Stimulated activated CD8-positive, alpha-beta memory T cell treated with anti-CD3 and anti-CD28 coated beads, Interleukin-7, amount 100 ng/mL, for 24 hours (primary cell): ENCODE data around the gene NAGPA.
A peak's percentile ranks its signal among the peaks of the same experiment; 100 is the strongest.
"Not testable (repeated sequence)": the region's sequence is repeated elsewhere in the genome, so short reads cannot be mapped to it uniquely, and the experiment has no call there.

ENCODE experiments used
- DNase-seq: peaks from one replicate; pipeline ENCODE4 v3.0.0-alpha.2; 2020; ENCODE audit warnings: low read depth

The NAGPA gene

GRCh38 chr16:5033256-5034166 lies at the start of gene NAGPA:
TSS of gene NAGPA (minus strand) at chr16:5033935. CDS start at chr16:5033914, 21 bp downstream.
- DNase-seq = peak; percentile 71

- DNase-seq = not testable (repeated sequence)
Measured at GRCh38 chr16:5080996-5081395, 47.3 kb upstream of the NAGPA start.

GRCh38 chr16:5080461-5080860 lies 46.7 kb upstream of the NAGPA start:
- DNase-seq = not testable (repeated sequence)

DNA sequence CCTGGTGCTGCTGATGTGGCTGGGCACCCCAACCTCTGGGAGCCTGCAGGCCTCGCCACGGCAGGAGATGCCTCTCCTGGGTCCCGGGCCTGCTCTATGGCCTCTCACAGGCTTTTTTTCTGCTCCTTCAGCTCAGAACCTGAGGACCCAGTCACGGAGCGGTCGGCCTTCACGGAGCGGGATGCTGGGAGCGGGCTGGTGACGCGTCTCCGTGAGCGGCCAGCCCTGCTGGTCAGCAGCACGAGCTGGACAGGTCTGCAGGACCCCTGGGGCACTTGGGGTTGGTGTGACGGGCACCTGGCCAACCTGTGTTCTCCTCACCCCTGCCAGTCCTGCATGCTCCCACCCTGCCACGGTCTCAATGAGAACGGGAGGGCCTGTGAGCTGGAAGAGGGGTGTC lies 44.9 kb upstream of the NAGPA start:
- no peak for DNase-seq

- DNase-seq = no peak
Measured at GRCh38 chr16:5077304-5077703, 43.6 kb upstream of the NAGPA start.

- no peak for DNase-seq
Measured at GRCh38 chr16:5075637-5076036, 41.9 kb upstream of the NAGPA start.

GRCh38 chr16:5073771-5074170 lies 40.0 kb upstream of the NAGPA start:
- not testable (repeated sequence) for DNase-seq

DNA sequence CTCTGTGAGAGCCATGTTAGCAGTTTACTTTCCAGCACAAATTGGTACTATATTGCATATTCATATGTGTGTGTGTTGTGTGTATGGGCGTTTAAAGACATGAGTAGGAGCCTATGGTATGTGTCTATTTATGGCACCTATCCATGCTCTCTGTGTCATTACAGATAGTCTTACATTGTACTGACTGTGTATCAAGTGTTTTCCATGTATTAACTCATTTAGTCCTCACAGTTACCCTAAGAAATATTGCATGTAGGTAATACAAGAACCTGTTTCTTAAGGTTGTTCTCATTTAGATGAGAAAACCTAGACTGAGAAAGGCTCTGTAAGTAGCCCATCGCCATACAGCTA lies 39.5 kb upstream of the NAGPA start:
- no peak for DNase-seq

- DNase-seq = no peak
Measured at GRCh38 chr16:5072334-5073278, 38.9 kb upstream of the NAGPA start.

- DNase-seq = peak; percentile 81
Measured at GRCh38 chr16:5071681-5072333, 38.1 kb upstream of the NAGPA start, which contains the start of gene ALG1. TSS of gene ALG1 (plus strand) at chr16:5071843. CDS start at chr16:5071850, 7 bp downstream.

GRCh38 chr16:5071341-5071680 lies 37.6 kb upstream of the NAGPA start:
- DNase-seq = no peak

DNA sequence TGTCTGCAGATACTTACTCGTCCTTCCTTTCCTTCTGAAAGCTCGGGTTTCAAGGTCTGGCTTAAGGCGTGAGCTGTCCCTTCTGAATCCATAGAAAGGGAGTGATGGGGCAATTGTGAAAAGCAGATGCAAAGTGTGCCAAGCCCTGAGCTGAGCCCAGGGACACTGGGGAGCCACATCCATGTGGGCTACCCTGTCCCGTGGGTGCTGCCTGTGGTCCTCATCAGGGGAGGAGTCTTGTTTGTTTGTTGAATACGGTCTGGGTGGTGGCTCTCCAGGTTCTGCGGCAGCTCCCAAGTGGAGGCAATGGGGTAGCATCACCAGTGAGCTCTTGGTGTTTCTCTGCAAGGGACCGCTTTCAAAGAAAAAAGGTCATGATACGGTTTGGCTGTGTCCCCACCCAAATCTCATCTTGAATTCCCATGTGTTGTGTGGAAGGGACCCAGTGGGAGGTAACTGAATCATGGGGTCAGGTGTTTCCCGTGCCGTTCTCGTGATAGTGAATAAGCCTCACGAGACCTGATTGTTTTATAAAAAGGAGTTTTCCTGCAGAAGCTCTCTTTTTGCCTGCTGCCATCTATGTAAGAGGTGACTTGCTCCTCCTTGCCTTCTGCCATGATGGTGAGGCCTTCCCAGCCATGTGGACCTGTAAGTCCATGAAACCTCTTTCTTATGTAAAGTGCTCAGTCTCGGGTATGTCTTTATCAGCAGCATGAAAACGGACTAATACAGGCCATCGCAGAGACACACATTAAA lies 36.9 kb upstream of the NAGPA start:
- no peak for DNase-seq

DNA sequence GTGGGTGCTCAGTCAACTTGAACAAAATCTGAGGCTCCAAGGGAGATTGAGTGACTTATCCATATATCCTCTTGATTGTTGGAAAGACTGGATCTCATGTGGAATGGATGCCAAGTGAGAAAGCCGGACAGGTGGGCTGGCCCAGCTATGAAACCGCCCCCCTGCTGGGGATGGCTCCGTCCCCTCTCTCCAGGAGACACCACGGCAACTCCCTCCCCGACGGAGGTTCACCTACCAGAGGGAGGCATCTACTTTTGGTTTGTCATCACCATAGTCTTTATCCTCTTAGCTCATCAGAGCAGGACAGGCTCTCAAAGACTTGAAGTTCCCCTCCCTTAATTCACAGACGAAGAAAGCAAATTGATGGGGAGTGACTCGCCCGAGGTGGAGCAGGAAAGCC lies 36.1 kb upstream of the NAGPA start:
- DNase-seq = no peak

GRCh38 chr16:5069048-5069447 lies 35.3 kb upstream of the NAGPA start:
- no peak for DNase-seq

- DNase-seq = no peak
Measured at GRCh38 chr16:5066511-5066910, 32.8 kb upstream of the NAGPA start.

GRCh38 chr16:5065813-5066212 lies 32.1 kb upstream of the NAGPA start, which contains the start of gene C16orf89:
TSS of gene C16orf89 (minus strand) at chr16:5065956. CDS start at chr16:5065908, 48 bp downstream.
- DNase-seq = no peak

DNA sequence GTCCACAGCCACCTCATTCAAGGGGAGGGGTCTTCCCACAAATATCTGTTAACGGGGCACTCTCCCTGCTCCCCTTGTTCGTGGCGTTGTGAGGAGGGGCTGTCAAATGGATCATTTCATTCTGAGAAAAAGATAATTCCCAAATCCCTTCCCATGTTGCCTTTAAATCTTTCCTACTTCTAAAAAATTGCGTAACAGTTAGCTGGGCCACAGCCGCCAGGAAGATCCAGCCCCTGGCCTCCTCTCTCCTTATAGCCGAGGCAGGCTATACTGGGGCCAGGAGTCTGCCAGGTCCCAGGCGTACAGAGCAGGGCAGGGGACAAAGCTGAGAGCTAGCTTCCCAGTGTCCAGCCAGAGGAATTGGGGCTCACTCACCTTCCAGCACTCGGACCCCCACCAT lies 31.6 kb upstream of the NAGPA start:
- no peak for DNase-seq

DNA sequence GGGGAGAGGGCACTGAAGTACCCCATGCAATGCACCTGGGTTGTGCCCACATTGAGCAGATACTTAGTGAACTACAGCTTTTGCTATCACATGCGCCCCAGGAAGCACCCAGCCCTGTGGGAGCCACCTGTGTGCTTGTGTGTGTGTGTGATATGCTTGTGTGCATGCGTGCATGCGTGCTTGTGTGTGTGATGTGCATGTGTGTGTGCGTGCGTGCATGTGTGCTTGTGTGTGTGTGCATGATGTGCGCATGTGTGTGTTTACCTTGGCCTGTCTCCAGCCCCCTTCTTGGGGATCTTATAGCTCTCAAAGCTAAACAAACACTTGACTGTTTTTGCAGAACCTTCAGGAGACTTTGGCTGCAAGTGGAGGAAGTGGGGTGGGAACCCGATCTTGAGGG lies 31.2 kb upstream of the NAGPA start:
- DNase-seq = no peak

DNA sequence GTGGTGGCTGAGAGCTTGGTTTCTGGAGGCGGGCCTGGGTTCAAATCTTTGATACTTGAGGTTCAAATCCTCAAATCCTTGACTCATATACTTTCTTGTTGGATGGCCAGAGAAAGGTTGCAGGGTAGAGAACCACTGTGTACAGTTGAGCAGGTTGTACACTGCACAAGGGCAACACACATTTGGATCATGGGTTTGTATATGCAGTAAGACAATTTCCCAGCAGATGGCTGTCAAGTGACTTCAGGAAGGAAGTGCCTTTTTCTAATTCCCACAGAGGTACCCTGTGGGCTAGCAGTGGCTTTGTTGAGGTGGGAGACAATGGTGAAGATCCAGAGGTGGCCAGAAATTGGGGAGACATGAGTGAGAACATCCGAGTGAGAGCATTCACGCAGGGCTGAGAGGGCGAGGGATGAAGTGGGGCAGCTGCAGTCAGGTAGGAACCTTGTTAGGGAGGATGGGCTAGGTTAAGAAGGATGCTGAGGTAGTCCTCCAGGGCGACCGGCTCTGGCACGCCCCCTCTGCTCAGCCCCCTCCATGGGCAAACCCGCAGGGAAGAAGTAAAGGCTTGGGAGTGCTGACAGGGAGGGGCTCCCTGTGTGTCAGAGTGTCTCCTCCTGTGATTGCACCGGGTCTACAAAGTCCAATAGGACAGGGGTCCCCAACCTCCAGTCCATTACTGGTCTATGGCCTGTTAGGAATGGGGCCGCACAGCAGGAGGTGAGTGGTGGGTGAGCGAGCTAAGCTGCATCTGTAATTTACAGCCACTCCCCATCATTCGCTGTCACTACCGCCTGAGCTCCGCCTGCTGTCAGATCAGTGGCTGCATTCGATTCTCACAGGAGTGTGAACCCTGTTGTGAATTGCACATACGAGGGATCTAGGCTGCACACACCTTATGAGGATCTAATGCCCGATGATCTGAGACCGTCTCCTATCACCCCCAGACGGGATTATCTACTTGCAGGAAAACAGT lies 29.3 kb upstream of the NAGPA start:
- no peak for DNase-seq

DNA sequence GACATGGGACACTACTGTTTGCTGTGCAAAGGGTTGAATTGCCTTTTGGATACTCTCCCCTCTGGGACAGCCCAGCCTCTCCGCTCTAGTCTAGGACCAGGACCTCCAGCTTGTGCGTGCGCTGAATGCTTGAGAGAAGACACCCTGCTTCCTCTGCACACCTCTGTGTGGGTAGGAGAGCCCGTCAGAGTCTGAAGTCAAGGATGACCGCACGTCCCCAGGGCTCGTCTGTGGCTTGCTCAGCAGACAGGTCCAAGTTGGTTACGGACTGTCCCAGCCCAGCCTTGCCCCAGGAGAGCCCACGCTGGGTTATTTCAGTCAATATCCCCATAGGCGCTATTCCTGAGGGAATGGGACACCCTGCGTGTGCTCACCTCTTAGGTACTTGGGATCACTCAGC lies 28.3 kb upstream of the NAGPA start:
- no peak for DNase-seq
